SKM-1 treated with dmso at 0.1 percent for 144 hours (cell line): ENCODE measurements around the gene PTP4A2.
A peak's percentile ranks its signal among the peaks of the same experiment; 100 is the strongest.
"Not testable (repeated sequence)": the region's sequence is repeated elsewhere in the genome, so short reads cannot be mapped to it uniquely, and the experiment has no call there.

Experiments
- DNase-seq: peaks from one replicate; lab custom pipeline; 2025; ENCODE audit not compliant: unreplicated experiment; lab: John Stamatoyannopoulos, UW

The PTP4A2 gene

DNA sequence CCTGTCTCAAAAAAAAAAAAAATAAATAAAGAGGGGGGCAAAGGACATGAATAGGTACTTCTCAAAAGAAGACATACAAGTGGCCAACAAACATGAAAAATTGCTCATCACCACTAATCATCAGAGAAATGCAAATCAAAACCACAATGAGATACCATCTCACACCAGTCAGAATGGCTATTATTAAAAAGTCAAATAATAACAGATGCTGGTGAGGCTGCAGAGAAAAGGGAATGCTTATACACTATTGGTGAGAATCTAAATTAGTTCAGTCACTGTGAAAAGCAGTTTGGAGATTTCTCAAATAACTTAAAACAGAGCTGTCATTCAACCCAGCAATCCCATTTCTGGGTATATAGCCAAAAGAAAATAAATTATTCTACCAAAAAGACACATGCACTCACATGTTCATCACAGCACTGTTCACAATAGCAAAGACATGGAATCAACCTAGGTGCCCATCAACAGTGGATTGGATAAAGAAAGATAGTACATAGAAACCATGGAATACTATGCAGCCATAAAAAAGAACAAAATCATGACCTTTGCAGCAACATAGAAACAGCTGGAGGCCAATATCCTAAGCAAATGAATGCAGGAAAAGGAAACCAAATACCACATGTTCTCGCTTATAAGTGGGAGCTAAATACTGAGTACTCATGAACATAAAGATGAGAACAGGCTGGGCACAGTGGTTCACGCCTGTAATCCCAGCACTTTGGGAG lies 42.5 kb downstream of the PTP4A2 start:
- not testable (repeated sequence) for DNase-seq

DNA sequence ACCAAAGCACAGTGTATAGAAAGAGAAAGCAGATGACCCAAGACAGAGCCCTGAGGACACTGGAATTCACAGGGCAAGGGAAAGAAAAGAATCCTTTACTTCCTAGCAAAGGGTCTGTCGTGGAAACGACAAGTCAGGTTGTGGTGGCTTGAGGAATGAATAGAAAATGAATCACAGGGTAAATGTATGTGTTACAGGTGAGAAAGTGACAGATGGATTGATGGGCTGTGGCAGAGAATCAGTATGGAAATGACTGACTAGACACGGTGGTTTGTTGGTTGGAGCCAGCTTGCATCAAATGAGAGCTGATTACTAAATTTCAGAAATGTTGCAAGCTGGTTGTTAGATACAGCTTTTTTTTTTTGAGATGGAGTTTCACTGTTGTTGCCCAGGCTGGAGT lies 46.9 kb downstream of the PTP4A2 start:
- DNase-seq = no peak

DNA sequence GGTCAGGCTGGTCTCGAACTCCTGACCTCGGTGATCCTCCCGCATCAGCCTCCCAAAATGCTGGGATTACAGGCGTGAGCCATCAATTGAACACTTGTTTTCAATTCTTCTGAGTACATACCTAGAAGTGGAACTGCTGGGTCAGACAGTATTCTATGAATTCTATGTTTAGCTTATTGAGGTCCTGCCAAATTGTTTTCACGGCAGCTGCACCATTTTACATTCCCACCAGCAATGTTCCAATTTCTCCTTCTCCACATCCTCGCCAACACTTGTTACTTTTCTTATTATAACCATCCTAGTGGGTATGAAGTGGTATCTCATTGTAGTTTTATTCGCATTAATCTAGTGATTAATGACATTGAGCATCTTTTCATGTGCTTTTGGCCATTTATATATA lies 49.9 kb downstream of the PTP4A2 start:
- DNase-seq = no peak

DNA sequence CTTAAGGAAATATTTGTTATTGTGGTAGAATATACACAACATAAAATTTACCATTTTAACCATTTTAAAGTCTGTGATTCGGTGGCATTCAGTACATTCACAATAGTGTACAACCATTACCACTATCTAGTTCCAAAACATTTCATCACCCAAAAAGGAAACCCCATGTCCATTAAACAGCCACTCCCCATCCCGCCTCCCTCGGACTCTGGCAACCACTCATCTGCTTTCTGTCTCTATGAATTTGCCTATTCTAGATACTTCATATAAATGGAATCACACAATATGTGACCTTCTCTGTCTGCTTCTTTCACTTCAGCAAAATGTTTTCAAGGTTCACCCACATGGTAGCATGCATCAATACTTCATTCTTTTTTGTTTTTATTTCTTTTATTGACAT lies 51.3 kb downstream of the PTP4A2 start:
- DNase-seq = no peak

DNA sequence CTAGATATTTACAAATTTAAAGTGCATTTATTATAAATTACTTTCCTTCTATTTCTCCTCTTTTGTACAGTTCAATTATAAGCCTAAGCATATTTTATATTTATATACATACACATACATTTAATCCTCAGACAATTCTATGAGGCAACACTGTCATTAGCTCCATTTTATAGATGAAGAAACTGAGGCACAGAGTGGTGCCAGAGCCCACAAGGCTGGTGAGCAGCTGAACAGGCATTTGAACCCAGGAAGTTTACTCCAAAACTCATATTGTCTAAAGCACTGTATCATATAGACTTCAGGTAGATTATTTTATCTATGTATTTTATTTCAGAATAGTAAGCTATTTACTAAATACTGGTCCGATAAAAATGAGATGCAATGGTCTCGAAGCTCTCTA lies 52.3 kb downstream of the PTP4A2 start:
- no peak for DNase-seq

DNA sequence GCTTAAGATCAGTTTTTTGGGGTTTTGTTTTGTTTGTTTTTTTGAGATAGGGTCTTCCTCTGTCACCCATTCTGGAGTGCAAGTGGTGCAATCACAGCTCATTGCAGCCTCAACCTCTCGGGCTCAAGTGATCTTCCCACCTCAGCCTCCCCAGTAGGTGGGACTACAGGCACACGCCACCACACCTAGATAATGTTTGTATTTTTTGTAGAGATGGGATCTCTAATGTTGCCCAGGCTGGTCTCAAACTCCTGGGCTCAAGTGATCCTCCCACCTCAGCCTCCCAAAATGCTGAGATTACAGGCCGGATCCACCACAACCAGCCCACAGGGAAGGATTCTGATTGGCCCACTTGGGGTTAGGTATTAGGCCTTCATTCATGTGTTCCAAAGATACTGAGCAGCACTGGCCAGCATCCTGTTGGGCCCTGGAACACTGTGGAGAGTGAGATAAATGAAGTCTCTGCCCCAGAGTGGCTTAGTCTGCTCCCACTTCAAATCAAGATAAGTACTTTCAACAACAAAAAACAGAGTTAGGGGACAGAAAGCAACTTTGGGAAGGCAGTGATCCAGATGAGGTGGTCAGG lies 54.7 kb downstream of the PTP4A2 start:
- DNase-seq = no peak

DNA sequence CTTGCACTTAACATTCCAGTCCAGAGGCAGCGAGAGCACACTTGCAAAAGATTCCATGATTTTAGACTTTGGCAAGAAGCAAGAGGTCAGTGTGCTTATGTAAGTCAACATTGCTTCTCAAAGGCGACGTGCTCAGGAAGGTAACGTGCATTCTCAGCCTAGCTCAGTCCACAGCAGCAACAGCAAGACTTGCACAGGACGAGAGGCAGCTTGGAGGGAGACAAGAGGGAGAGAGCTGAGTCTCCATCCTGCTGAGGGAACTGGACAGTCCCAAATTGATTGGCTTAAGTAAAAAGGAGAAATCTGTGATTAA lies 56.5 kb downstream of the PTP4A2 start:
- DNase-seq = no peak

DNA sequence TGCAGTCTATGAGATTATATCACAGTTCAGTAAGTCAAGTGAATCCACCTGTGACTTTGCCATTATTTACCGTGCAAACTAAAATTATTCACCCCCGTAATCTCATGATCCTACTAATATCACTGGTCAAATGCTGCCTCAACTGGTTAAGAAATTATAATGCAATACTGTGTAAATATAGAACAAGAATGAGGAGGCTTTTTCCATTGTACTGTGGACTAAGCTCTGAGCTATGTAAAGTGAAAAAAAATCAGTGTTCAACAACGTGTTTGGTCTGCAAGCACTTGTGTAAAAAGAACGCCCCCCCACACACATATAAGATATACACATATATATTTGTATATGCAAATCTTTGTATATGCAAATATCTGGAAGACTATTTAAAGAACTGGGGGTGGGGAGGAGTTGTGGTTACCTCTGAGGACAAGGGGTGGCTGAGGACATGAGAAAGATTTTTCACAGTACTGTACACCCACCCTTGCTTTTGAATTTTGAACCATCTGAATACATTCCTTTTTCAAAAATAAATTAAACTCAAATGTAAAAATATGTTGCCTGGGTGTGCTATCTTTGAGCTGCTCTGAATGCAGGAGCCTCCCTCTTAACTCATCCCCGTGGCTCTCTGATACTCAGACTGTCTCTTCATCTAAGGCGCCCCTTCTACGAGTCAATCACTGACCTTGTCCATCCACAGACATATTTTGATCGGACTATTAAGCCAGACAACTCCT lies 57.0 kb downstream of the PTP4A2 start:
- DNase-seq = no peak

DNA sequence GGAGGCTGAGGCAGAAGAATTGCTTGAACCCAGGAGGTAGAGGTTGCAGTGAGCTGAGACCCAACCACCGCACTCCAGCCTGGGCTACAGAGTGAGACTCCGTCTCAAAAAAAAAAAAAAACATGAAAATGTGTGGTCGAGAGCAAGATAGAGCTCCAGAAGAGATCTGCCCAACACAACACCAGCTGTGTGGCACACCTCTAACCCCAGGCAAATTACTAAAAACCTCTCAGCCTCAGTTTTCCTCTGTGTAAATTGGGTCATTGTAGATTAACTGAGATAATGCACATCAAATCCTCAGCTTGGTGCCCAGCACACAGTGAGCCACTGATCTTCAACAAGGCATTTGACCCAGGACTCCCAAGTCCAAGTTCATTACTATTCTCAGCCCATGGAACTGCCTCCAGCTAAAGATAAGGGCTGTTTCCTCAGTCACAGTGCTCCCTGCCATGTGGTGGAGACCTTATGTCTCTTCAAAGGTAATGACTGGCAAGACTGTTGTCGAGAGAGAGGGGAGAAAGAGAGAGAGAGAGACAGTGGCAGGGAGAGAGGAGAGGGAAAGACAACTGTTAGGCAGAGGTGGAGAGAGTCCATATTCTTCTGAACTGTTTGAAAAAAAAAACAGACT lies 58.1 kb downstream of the PTP4A2 start:
- DNase-seq = no peak

DNA sequence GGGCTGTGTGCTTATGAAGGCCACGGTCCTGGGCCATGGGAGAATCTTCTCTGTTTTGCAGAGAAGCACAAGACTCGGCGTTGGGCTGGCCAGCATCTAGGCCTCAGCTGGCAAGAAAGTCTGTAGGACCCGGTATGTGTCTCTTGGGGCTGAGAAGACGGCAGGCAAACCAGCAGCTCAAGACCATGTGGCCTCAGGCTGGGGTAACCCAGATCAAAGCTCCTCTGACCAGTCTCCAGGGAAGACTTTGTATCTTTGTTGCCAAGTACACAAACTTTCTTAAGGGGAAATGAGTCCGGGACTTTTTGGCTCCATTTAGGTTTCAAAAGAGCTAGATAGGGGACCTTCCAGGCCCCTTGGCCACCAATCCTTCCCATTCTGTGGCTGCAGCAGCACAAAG lies 60.1 kb downstream of the PTP4A2 start:
- DNase-seq = no peak

DNA sequence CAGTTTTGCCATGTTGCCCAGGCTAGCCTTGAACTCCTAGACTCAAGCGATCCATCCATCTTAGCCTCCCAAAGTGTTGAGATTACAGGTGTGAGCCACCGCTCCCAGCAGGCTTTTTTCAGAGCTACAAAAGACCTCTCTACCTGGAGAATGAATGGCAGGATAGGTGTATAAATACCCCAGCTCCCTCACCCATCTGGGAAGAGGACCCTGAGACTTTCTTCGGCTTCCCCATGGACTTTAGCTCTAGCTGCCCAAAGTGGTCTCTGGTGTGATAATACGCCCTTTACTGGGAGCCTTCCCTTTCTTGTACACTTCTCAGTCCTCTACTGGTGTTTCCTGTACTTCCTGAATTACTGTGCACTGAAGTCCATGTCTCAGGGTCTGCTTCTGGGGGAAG lies 60.6 kb downstream of the PTP4A2 start:
- no peak for DNase-seq

DNA sequence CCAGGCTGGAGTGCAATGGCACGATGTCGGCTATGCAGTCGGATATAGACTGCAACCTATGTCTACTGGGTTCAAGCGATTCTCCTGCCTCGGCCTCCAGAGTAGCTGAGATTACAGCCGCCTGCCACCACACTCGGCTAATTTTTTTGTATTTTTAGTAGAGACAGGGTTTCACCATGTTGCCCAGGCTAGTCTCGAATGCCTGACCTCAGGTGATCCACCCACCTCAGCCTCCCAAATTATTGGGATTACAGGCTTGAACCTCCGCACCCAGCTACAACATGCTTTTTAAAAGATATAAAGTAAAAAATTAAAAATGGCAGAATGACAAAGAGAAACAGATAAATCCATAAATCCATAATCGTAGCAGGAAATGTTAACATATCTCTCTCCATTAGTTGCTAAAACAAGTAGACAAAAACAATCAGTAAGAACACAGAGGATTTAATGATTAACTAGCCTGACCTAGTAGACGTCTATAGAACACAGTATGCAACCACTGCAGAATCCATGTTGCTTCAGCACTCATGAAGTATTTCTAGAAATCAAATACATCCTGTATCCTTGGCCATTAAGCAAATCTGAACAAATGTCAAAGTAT lies 62.4 kb downstream of the PTP4A2 start:
- no peak for DNase-seq

DNA sequence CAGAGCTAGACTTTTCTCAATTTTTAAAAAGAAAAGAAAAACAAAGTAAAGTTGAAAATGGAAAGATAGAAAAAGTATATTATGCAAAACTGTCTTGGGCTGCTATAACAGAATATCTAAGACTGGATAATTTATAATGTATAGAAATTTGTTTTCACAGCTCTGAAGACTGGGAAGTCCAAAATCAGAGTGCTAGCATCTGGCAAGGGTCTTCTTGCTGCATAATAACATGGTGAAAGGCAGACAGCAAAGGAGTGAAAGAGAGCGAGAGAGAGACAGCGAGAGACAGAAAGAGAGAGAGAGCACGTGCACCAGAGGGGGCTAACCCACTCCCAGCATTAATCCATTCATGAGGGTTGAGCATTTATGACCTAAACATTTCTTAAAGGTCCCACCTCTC lies 63.2 kb downstream of the PTP4A2 start:
- DNase-seq = no peak

DNA sequence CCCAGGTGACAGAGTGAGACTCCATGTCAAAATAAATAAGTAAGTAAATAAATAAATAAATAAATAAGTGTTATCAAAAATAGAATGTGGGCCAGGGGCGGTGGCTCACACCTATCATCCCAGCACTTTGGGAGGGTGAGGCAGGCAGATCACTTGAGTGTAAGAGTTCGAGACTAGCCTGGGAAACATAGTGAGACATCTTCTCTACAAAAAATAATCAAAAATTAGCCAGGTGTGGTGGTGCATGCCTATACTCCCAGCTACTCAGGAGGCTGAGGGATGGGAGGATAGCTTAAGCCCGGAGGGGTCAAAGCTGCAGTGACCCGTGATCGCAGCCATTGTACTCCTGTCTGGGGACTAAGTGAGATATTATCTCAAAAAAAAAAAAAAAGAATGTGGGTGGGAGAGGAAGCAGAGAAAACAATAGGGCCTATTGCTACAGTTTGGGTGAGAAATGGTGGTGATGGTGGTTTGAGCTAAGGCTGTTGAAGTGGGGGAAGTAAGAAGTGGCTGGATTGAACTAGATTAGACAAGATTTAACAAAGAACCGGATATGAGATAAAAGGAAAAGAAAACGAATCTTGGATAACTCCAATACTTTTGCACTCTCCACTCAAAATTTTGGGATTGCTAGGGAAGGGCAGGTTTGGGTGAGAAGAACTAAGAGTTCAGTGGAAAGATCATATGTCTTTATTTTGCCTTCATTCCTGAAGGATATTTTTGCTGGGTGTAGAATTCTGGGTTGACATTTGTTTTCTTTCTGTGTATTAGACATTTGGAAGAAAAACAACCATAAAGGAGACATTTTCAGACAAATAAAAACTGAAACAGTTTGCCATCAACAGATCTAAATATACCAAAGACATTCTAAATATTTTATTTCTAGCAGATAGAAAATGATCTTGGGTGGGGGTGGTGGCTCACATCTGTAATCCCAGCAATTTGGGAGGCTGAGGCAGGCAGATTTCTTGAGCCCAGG lies 65.2 kb downstream of the PTP4A2 start:
- no peak for DNase-seq

DNA sequence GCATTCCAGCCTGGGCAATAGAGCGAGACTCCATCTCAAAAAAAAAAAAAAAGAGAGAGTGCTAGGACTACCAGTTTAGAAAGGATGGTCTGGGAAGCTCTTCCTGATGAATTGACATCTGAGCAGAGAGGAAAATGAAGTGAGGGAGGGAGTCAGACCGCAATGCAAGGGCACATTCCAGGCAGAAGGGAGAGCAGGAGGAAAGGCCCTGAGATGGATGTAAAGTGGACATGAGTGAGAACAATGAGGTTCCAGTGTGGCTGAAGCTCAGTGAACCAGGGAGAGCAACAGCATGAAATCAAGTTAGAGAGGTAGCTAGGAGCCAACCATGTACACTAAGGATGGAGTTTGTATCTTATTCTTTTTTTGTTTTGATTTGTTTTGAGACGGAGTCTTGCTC lies 66.5 kb downstream of the PTP4A2 start:
- no peak for DNase-seq

DNA sequence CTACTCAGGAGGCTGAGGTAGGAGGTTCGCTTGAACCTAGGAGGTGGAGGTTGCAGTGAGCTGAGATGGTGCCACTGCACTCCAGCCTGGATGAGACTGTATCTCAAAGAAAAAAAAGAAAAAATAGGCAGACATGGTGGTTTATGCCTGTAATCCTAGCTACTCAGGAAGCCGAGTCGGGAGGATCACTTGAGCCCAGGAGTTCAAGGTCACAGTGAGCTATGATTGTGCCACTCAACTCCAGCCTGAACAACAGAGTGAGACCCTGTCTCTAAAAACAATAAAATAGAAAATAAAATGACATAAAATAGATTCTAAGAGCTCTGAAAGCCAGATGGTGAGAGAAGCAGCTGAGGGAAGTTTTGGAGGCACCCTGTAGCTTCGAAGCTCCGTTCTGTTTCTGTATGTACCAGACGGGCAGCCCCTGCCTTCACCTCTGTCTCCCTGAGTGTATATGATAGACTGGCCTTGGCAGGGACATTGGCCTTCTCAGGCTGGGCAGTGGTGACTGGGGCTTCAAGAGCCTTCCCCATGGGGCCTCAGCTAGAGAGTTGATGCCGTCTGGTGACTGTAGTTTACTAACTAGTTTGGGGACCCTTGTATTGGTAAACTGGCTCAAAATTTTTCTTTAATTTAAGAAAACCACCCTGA lies 68.0 kb downstream of the PTP4A2 start:
- DNase-seq = no peak

DNA sequence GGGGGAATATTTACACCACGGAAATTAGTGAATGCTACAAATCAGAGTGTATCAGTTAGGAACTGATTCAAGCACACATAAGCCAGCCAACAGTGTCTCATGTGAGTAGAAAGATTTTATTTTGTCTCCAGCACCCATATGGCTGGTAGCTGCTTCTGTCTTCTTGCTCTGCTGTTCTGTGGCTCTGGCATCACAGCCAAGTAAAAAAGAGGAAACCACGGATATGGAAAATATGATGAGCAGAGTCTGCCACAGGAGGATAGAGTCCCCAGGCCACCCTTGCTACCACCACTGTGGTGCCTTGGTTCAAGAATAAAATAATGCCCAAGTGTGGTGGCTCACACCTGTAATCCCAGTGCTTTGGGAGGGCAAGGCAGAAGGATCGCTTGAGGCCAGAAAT lies 68.7 kb downstream of the PTP4A2 start:
- DNase-seq = peak; percentile 3

DNA sequence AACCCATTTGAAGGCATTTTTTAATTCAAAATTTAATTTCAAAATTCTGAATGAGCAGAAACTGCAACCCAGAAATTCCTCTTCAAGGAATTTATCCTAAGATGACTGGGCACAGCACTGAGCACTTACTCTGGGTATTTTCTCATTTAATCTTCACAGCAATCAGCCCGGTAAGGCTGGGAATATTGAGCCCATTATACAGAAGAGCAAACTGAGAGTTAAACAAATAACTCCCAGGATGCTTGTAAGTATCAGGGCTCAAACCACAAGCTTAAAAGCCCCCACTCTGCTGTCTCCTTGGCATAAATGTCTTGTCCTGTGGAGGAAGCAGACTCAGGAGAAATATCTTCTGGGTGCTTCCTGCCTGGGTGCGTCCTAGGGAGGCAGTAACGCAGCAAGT lies 69.3 kb downstream of the PTP4A2 start:
- no peak for DNase-seq

DNA sequence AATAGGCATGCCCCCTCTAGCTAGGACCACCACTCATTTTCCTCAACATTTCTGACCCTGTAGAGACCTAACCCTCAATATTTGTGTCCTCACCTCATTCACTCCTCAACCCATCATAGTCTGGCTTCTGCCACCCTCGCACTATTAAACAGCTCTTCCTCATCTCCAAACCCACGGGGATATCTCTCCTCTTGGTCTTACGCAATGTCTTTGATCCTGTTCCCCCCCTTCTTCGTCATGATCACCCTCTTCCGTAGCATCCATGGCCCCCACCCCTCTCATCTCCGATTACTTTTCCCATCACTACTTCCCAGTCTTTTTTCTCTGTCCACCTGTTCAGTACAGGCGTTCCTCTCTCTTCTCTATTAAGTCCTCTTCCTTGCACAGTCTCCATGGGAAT lies 70.6 kb downstream of the PTP4A2 start:
- no peak for DNase-seq

DNA sequence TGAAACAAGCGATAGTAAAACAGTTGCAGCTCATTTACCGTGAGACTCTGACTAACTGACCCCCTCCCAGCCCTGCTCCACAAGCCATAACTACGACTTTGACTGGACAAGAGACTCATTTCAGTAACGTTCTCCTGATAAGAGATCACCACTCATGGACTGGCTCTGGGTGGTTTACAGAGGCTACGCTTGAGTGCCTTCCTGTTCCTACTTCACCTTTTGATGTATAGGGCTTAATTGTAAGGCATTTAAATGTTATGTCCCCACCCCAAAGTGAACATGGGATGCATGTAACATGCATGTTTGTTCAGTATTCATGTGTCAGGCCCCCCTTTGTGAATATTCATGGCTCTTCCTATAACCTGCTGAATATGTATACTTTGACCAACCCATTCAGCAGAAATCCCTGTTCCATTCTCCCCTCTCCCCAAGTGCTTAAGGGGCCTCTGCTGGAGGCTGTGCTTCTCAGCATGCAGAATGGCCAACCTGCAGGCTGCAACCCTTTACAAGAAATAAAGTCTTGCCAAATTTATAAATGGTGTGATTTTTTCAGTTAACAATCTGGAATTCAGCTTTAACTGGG lies 71.6 kb downstream of the PTP4A2 start:
- DNase-seq = no peak
